GM12874 (cell line): ENCODE data around the gene ARSG.

Experiments used
- CTCF ChIP-seq: IDR thresholded peaks from 2 replicates; pipeline ENCODE4 v1.5.1; 2011; ENCODE audit warnings: low read depth, mild to moderate bottlenecking, control low read depth, low read length, moderate library complexity; ENCODE audit not compliant: insufficient read depth

ARSG gene

GRCh38 chr17:68356949-68357455, 65.7 kb downstream of the ARSG start:
- no peak for TF ChIP-seq CTCF

DNA sequence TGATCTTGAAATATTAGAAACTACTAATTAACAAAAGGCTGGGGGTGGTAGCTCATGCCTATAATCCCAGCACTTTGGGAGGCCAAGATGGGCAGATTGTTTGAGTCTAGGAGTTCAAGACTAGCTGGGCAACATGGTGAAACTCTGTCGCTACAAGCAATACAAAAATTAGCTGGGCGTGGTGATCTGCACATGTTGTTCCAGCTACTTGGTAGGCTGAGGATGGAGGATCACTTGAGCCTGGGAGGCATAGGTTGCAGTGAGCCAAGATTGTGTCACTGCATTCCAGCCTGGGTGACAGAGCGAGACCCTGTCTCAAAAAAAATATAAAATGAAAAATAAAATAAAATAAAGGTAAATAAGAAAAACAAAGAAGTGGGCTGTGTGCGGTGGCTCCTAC, 66.6 kb downstream of the ARSG start:
- TF ChIP-seq CTCF, result no peak

DNA sequence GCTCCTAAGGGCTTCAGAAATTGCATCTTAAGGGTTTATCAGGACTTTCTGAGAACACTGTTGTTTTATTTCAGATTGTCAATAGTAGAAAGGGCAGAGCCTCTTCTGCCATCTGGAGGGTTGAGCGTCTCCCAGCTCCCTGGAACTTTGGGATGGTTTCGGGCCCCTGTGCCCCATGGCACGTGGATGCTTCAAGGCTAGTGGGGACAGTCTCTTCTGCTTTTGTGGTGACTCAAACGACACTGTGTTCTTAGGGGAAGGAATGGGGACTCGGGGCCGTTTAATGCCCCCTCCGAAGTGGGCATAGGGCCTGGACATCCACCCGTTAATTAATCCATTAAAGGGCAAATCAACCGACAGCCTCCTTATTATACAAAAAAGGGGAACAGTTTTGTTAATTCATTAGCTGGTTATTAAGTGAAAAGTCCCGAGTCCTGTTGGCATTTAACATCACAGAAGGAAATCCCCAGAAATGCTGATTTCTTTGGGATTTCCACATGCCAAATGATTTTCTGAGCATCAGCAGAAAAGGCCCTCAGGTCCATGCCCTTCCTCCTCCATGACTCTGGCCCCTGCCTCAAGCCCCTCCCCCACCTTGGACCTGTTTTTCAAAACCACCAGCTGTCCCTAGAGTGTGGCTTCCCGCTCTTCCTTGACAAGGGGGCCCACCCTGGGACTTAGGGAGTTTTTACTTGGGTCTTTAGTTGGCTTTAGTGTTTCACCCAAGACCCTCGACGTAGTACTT, 68.7 kb downstream of the ARSG start:
- no peak for TF ChIP-seq CTCF

- TF ChIP-seq CTCF, result no peak
These were observed 74.2 kb downstream of the ARSG start for GRCh38 chr17:68365469-68365868.

- TF ChIP-seq CTCF, result no peak
These were observed 77.1 kb downstream of the ARSG start for GRCh38 chr17:68368387-68368786.

DNA sequence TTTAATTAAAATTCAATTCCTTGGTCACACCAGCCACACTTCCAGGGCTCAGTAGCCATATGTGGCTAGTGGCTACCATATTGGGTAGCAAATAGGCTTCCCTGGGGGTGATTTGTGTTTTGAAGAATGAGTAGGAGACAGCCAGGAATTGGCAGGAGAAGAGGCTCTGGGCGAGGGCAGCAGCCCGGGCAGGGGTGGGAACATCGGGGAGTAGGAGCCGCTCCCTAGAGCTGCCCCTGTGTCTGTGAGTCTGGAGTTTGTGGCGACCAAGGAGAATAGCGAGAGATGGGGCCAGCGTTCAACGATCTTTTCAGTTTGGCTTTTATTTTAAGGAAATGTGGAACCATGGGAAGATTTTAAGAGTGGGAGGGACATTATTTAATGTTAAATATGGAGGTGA, 84.3 kb downstream of the ARSG start:
- no peak for TF ChIP-seq CTCF

DNA sequence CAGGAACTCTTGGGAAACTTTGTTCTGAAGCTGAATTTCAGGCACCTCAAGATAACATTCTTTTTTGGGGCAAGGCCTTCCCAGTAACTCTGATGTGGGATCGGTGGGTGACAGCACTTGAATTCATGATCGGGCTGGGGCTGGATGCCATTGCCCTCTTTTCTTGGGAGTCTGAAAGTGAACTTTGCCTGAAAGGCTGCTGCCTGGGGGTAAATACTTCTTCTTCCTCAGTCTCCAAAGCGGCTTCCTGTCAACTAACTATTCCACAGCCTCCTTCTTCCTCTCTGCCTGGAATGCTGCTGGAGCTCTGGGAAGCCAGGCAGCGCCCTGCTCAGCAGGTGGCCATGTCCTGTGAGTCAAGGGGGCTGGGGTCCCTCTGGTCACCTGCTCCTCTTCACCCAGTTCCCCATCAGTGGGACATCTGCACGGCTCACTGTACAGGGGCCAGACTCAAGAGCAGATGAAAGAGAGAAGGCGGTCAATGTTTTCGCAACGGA, 86.5 kb downstream of the ARSG start:
- TF ChIP-seq CTCF, result no peak
